NCI-H2171 treated with DMSO at 0.1 percent for 48 hours (cell line): ENCODE data around the gene NME9.

Experiments used
- DNase-seq: peaks from one replicate; lab custom pipeline; 2025; lab: John Stamatoyannopoulos, UW

NME9 gene

DNA sequence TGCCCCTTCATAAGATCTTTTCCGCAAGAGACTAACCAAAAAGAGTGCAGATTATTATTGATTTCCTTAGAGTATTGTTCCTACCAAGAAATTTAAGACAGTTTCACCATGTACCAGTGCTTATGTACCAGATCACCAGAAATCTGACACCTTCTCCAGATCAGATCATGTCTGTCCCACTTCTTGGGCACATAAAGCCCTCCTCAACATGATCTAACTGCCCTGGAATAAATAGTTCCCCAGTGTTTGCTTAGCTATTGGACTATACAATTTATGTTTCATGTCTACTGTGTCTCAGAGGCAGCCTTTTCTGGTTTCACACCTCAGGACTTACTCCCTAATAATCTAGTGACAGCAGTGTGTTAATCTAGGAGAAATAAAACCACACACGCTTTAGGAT, 46.8 kb downstream of the NME9 start:
- no peak for DNase-seq

DNA sequence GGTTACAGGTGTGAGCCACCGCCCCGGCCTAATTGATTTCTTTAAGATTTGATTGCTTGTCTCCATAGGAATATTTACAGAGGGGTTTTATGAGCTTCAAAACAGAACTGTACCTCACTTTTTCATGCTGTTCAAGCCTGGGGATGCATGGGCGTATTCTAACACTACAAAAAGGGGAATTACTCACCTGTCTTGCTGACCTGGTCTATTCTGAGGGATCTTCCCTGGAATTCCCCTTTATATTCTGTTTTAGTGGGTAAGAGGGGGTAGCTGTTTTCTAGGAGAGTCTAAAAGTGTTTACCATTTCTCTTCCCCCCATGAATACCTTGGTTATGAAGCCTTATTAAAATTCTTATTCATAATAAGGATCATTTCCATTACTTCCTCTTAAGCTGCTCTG, 48.1 kb downstream of the NME9 start:
- DNase-seq, result no peak

DNA sequence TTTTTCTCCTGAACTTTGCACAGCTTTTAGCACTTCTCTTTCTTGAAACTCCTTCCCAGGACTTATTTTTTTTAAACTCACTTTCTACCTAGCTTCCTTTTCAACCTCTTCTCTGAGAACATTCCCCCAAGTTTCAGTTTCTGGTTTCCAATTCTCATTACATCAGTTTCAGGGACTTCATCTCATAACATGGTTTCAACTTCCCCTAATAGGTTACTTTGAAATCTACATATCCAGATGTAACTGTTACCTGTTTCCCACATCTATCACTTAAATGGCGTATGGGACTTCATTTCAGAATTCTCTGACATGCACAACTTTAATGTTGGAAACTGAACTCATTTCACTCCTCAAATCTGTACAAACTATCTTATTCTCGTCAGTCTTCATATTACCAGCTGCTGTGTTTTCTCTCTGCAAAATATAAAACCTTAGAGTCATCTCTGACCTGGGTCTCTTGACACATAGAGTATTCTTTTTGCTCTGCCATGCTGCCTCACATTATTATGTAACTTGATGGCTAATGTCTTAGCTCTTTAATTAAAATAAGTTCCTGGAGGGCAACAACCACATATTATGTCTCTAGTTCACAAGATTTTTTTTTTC, 58.4 kb downstream of the NME9 start:
- no peak for DNase-seq

DNA sequence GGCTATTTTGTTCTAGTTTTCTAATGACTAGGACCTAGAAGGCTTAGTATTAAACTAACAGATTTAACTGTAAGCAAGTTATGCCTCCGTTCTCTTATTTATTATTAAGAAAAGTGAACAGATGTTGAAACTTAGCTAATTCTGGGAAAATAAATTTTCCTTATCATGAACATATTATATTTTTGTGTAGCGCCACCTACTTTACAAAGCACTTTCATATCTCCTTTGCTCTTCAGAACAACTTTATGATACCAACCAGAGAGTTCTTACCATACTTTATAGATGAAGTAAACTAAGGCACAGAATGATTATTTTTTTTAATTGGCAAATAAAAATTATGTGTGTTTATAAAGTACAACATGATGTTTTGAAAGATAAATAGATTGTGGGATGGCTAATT, 59.4 kb downstream of the NME9 start:
- no peak for DNase-seq

DNA sequence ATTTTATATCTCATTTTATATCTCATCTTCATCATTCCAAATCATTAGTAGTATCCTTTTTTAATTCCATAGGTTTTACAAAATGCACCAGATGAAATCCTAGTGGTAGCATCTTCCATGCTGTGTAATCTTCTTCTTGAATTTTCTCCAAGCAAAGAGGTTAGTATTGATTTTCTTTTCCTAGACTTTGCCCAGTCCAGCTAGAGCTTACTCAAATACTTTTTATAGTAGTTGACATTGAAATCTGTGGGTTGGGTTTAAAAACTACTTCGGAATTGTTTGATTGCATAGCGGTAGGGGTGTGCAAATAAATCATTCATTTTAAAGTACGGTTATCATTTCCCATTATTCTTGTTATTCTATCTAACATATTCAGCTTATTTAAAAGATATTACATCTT, 62.6 kb downstream of the NME9 start:
- DNase-seq, result no peak

DNA sequence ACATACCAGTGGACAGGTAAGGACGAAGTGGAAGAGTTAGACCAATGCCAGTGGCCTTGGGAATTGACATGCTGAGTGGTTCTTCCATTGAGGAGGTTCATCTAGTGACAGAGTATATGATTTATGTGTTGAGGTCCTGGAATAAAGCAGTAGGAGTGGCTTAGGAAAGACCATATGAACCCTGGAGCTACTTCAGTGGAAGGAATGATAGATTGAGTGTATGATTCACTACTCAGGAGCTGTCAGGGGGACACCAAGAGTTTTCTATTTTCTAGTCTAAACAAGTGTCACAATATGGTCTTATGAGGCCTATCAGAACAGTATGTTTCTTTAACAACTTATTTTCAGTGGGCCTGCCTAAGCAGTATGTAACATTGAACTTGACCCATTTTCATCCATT, 63.9 kb downstream of the NME9 start:
- DNase-seq, result no peak

DNA sequence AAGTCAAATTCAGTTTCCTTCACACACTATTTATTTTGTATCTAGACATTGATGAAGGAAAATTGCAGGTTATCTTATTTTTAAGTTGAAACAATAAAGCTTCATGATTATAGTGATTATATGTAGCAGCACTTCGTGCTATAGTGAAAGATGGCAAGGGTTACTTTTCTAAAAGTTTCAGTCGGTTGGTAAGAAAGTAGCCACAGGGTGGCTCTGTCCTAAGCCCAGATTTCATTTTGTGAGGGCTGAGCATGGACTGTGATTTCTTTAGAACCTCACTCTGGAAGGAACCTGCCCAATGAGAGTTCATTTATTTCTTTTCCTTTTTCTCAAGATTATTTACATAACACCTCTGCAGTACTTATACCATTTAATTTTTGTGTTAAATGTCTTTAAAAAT, 66.5 kb downstream of the NME9 start:
- DNase-seq, result no peak

DNA sequence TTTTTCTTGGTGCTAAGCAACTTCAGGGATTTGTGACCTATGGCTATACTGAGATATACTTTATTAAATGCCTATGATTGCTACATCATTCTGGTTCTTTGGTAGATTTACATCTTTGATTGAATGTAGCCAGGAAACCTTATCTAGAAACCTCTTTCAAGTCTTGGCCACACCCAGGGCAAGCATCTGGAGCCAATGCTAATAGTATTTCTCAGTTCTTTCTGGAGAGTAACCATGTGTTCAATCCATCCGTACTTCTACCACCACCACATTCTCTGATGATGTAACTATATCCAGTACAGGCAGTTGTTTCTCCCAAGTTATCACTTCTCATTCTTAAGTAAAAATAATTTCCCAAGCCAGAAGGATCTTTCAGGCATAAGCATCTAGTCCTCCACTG, 69.0 kb downstream of the NME9 start:
- no peak for DNase-seq

DNA sequence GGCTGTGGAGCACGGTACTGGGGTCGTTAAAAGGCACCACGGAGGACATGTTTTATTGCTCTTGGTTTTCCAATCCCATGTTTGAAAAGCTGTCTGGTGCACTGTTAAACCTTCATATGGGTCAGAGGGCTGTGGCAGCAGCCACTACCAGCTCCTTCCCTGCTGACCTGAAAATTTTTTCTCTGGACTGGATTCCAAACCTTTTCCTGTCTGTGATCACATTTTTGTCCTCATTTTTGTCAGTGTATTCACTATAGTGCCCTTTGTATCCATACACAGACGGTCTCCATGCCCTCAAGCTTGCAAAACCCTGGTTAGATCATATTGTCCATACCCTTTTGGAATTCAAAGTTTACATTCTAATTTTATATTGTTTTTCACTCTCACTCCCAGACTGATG, 70.5 kb downstream of the NME9 start:
- no peak for DNase-seq

DNA sequence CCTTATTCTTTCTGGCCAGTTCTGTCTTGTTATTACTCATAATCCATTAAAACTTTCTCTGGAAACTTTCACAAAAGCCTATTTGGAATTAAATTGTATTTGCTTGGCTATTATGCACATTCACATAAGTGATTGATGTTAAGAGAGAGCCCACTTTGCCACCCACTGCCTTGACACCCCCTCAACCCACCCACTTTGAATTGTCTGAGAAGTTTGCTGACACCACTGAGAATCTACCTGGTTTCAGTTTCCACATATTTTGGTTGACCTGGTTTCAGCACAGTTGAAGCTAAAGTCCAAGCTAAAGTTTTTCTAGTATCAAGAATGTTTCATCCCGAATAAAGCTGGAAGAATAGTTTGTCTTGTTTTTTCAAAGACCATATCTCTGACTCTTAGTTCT, 71.7 kb downstream of the NME9 start:
- DNase-seq, result no peak

DNA sequence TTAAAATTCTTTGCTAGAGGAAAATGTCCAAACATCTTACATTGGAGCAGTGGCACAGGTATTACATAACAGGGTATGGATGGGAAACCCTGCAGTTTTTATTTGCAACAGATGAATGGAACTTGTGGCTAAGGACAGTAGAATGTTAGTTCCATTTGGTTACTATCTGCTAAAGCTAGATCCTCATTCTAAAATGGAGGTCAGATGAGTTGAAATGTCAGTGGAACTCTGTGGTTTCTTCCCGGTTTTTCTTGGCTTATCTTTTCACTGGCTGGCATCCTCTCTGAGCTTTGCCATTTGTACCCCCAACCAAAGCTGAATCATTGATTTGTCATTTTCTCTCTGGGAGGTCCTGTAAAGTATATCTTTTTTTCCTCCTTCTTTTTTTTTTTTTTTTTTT, 73.6 kb downstream of the NME9 start:
- no peak for DNase-seq

DNA sequence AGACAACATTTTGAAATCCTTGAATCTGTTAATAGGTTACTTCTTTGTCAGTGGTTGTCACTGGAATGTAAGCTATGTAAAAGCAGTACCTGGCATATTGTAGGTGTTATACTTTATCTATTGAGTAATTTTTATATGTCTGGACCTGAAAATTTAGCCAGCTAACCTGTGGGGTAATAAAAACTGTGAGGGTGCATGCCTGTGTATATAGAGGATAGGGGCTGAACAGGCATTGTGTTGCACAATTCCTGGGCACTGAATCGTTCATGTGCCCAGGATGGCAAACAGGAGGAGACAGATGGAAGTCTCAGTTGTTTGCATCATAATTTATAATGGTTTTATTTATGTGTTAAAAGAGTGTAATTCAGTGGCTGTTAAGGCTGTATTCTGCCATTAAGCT, 75.4 kb downstream of the NME9 start:
- DNase-seq, result no peak

DNA sequence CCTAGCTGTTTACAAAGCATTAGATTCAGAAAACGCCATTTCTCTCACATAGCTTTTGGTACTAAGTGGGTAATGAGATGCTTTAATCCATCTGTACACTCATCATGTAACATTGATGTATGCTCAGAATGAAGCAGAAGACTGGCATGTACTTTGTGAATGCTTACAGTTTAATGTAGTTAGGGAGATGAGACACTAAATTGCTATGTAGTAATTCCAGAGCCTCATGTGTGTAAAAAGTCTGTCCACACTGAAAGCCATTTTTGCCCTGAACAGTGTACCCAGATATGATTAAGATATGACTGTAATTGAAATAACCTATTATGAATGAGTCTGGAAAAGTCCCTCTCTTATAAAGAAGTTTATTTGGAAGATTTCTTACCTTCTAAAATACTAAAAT, 76.0 kb downstream of the NME9 start:
- no peak for DNase-seq
